ENCODE measurements around the gene POLD1. TPM values are rescaled to one million over a fixed set of nuclear protein-coding genes. Genes with fewer than 3 reads are reported as not detected.
"Not testable (repeated sequence)": the region's sequence is repeated elsewhere in the genome, so short reads cannot be mapped to it uniquely, and the experiment has no call there.

Gene POLD1
- polyA plus RNA-seq, 3 donors, result 9.3 to 22.4 (median 15.6) TPM

DNA sequence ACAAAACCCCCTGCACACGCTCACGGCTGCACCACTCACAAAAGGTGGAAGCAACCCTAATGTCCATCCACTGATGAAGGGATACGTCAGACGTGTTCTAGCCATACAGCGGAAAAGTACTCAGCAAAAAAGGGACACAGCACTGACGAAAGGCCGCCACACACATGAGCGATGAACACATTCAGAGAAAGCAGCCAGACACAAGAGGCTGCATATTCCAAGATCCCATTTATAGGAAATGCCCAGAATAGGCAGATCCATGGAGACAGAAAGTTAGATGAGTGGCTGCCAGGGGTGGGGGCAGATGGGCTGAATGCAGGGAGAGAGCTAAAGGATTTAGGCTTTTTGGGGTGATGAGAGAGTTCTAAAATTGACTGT, 3.7 kb downstream of the POLD1 start:
- Histone ChIP-seq H3K36me3 (replicated peaks in 1 of 2; ENCODE audit: control insufficient read depth in 1 of 2, insufficient read depth in 2 of 2, low read length in 2 of 2) (peaks cover 0 to 3% of the 10 kb centered on the region in 2 donors), H3K4me3 (replicated peaks in 1 of 3; ENCODE audit: low read depth in 2 of 3, low read length in 3 of 3) (peak overlapping the region; percentile 24 to 86 (median 34)), H3K27ac (ENCODE audit: low read depth in 1 of 2, low read length in 2 of 2) (peak overlapping the region; percentile 82 to 96), H4K20me1 (ENCODE audit: insufficient read depth, low read length) (peaks cover 9% of the 10 kb centered on the region), H3K79me2 (ENCODE audit: insufficient read depth, low read length) (peaks cover 66% of the 10 kb centered on the region), H2AFZ (ENCODE audit: insufficient read depth, low read depth, low read length, poor library complexity, severe bottlenecking) (peak overlapping the region; percentile 76), H3K9me3 (replicated peaks in 1 of 2; ENCODE audit: control insufficient read depth in 1 of 2, insufficient read depth in 1 of 2, low read length in 2 of 2) (no peaks in the 10 kb centered on the region), H3K9ac (ENCODE audit: insufficient read depth, low read length, poor library complexity, severe bottlenecking) (peak overlapping the region; percentile 53), H3K27me3 (ENCODE audit: control insufficient read depth in 2 of 2, insufficient read depth in 2 of 2, low read length in 2 of 2) (no peaks in the 10 kb centered on the region), H3K4me2 (replicated peaks; ENCODE audit: extremely low read depth, low read length, poor library complexity, severe bottlenecking) (peak overlapping the region; percentile 81), H3K4me1 (ENCODE audit: control insufficient read depth in 1 of 2, insufficient read depth in 2 of 2, low read length in 2 of 2) (peaks cover 48 to 55% of the 10 kb centered on the region in 2 donors)
- Mint-ChIP-seq H3K36me3 (peaks cover 1 to 18% of the 10 kb centered on the region in 2 donors), H3K27me3 (ENCODE audit: low read depth in 3 of 3) (peaks cover 0 to 3% (median 2%) of the 10 kb centered on the region in 3 donors), H3K9me3 (peaks cover 0 to 4% (median 3%) of the 10 kb centered on the region in 7 donors), H3K27ac (peak overlapping the region; percentile 94 to 98 (median 97)), H3K4me1 (peaks cover 52% of the 10 kb centered on the region), H3K4me3 (peak overlapping the region; percentile 84 to 94)
- TF ChIP-seq, protein P1, sequence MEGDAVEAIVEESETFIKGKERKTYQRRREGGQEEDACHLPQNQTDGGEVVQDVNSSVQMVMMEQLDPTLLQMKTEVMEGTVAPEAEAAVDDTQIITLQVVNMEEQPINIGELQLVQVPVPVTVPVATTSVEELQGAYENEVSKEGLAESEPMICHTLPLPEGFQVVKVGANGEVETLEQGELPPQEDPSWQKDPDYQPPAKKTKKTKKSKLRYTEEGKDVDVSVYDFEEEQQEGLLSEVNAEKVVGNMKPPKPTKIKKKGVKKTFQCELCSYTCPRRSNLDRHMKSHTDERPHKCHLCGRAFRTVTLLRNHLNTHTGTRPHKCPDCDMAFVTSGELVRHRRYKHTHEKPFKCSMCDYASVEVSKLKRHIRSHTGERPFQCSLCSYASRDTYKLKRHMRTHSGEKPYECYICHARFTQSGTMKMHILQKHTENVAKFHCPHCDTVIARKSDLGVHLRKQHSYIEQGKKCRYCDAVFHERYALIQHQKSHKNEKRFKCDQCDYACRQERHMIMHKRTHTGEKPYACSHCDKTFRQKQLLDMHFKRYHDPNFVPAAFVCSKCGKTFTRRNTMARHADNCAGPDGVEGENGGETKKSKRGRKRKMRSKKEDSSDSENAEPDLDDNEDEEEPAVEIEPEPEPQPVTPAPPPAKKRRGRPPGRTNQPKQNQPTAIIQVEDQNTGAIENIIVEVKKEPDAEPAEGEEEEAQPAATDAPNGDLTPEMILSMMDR (IDR thresholded peaks at IDR 0.05), result no peak
- DNase-seq, result no peak
- 73% methylated on average over 8 of the region's 8 CpGs for WGBS (ENCODE audit: insufficient coverage)
- intact Hi-C loops (cut with micrococcal nuclease), result loop anchor here in 1 of 2 donors (5.0 kb wide), 1 partner anchor 44 kb away; the partner anchor contains the start of gene MYBPC2

DNA sequence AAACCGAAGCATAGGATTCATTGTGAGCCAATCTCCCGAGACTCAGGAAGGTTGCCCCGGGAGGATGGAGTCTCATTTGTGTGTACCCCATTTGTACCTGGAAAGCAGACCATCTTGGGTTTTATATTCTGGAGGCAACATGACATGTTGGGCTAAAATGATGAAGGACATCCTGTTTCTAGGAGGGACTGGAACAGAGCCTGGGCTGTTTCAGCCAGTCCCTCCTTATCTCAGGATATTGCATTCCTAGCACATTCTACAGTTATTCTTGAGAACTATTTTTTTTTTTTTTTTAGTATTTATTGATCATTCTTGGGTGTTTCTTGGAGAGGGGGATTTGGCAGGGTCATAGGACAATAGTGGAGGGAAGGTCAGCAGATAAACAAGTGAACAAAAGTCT, 6.1 kb downstream of the POLD1 start:
- H3K27me3 ChIP-seq (ENCODE audit: control insufficient read depth in 2 of 2, insufficient read depth in 2 of 2, low read length in 2 of 2); H3K27ac Mint-ChIP-seq; H3K9me3 ChIP-seq (replicated peaks in 1 of 2; ENCODE audit: control insufficient read depth in 1 of 2, insufficient read depth in 1 of 2, low read length in 2 of 2); H3K27ac ChIP-seq (ENCODE audit: low read depth in 1 of 2, low read length in 2 of 2); H3K9ac ChIP-seq (ENCODE audit: insufficient read depth, low read length, poor library complexity, severe bottlenecking); H3K9me3 Mint-ChIP-seq; H2AFZ ChIP-seq (ENCODE audit: insufficient read depth, low read depth, low read length, poor library complexity, severe bottlenecking); intact Hi-C loops (cut with micrococcal nuclease); H3K4me2 ChIP-seq (replicated peaks; ENCODE audit: extremely low read depth, low read length, poor library complexity, severe bottlenecking); H3K27me3 Mint-ChIP-seq (ENCODE audit: low read depth in 3 of 3); H3K4me3 ChIP-seq (replicated peaks in 1 of 3; ENCODE audit: low read depth in 2 of 3, low read length in 3 of 3); H3K4me3 Mint-ChIP-seq; DNase-seq; H4K20me1 ChIP-seq (ENCODE audit: insufficient read depth, low read length): not testable (repeated sequence)
- peaks cover 9 to 30% of the 10 kb centered on the region in 2 donors for H3K36me3 Mint-ChIP-seq
- Histone ChIP-seq H3K79me2 (ENCODE audit: insufficient read depth, low read length) (peaks cover 70% of the 10 kb centered on the region), H3K36me3 (replicated peaks in 1 of 2; ENCODE audit: control insufficient read depth in 1 of 2, insufficient read depth in 2 of 2, low read length in 2 of 2) (peaks cover 0 to 14% of the 10 kb centered on the region in 2 donors), H3K4me1 (ENCODE audit: control insufficient read depth in 1 of 2, insufficient read depth in 2 of 2, low read length in 2 of 2) (peaks cover 30 to 31% of the 10 kb centered on the region in 2 donors)
- no CpG with 5 or more reads among the region's 3 CpGs for WGBS (ENCODE audit: insufficient coverage)
- peaks cover 32% of the 10 kb centered on the region for H3K4me1 Mint-ChIP-seq

DNA sequence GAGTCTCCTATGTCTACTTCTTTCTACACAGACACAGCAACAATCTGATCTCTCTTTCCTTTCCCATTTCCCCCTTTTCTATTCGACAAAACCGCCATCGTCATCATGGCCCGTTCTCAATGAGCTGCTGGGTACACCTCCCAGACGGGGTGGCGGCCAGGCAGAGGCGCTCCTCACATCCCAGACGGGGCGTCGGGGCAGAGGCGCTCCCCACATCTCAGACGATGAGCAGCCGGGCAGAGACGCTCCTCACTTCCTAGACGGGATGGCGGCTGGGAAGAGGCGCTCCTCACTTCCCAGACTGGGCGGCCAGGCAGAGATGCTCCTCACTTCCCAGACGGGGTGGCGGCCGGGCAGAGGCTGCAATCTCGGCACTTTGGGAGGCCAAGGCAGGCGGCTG, 6.8 kb downstream of the POLD1 start:
- H3K27ac Mint-ChIP-seq; H3K4me3 ChIP-seq (replicated peaks in 1 of 3; ENCODE audit: low read depth in 2 of 3, low read length in 3 of 3); H3K9ac ChIP-seq (ENCODE audit: insufficient read depth, low read length, poor library complexity, severe bottlenecking); H3K27me3 ChIP-seq (ENCODE audit: control insufficient read depth in 2 of 2, insufficient read depth in 2 of 2, low read length in 2 of 2); H4K20me1 ChIP-seq (ENCODE audit: insufficient read depth, low read length); intact Hi-C loops (cut with micrococcal nuclease); H3K9me3 ChIP-seq (replicated peaks in 1 of 2; ENCODE audit: control insufficient read depth in 1 of 2, insufficient read depth in 1 of 2, low read length in 2 of 2); H3K4me2 ChIP-seq (replicated peaks; ENCODE audit: extremely low read depth, low read length, poor library complexity, severe bottlenecking); DNase-seq; H3K4me3 Mint-ChIP-seq; H2AFZ ChIP-seq (ENCODE audit: insufficient read depth, low read depth, low read length, poor library complexity, severe bottlenecking); H3K27me3 Mint-ChIP-seq (ENCODE audit: low read depth in 3 of 3); H3K9me3 Mint-ChIP-seq; H3K27ac ChIP-seq (ENCODE audit: low read depth in 1 of 2, low read length in 2 of 2): not testable (repeated sequence)
- peaks cover 0 to 14% of the 10 kb centered on the region in 2 donors for H3K36me3 ChIP-seq (replicated peaks in 1 of 2; ENCODE audit: control insufficient read depth in 1 of 2, insufficient read depth in 2 of 2, low read length in 2 of 2)
- peaks cover 68% of the 10 kb centered on the region for H3K79me2 ChIP-seq (ENCODE audit: insufficient read depth, low read length)
- H3K36me3 Mint-ChIP-seq, result peaks cover 12 to 30% of the 10 kb centered on the region in 2 donors
- WGBS (ENCODE audit: insufficient coverage), result 90% methylated on average over 10 of the region's 23 CpGs
- peaks cover 23 to 25% of the 10 kb centered on the region in 2 donors for H3K4me1 ChIP-seq (ENCODE audit: control insufficient read depth in 1 of 2, insufficient read depth in 2 of 2, low read length in 2 of 2)
- H3K4me1 Mint-ChIP-seq, result peaks cover 26% of the 10 kb centered on the region

Measured in CD14-positive monocyte (primary cell).